Heart left ventricle (tissue), 13 donors: Measurements from ENCODE around the gene TINAG.

Experiments
- CTCF ChIP-seq, 12 donors: fragments of 200-600 bp; sonication (generic) in 4 of 12; IDR thresholded peaks; one replicate each; pipeline versions ENCODE4 v1.5.0 to v1.8.0; 2018 to 2022; ENCODE audit warnings: antibody characterized with exemption in 12 of 12, mild to moderate bottlenecking in 5 of 12
- POLR2A ChIP-seq, 2 donors: fragments of 450-650 bp; IDR thresholded peaks; one replicate each; pipeline ENCODE4 v1.6.1; 2017; ENCODE audit warnings: antibody characterized with exemption in 2 of 2, mild to moderate bottlenecking in 2 of 2, moderate library complexity in 2 of 2
- donor health status: ischemic (EF 13 %, LVEDD 7.1; RV severe dilation, severe dysfunction).
- donor health status: DM: no; HTN: yes; CAD: no.
- donor health status: DM: no; HTN: no; CAD: no.
- donor health status: ischemic (EF 25% LVEDD 6.9; RV normal size, moderate dysfunction).
- donor health status: ischemic (EF 25% LVEDD 5.7; RV mildly dilated, moderate dysfunction).
- donor health status: ischemic (EF 35%, LVEDD 5.7; RV mildly dilated, moderate dysfunction).
- donor health status: nonischemic (EF 11% LVEDD 7.7; RV severe dilation, severe dysfunction).
- donor health status: DM: yes; HTN: yes; CAD: no.
- donor health status: PGD.
- donor health status: ischemic (EF 29% LVEDD 5.4; RV normal size, mild dysfunction).
- donor health status: nonischemic (EF 23%, LVEDD 6.1; RV moderate dilation, normal function).

DNA sequence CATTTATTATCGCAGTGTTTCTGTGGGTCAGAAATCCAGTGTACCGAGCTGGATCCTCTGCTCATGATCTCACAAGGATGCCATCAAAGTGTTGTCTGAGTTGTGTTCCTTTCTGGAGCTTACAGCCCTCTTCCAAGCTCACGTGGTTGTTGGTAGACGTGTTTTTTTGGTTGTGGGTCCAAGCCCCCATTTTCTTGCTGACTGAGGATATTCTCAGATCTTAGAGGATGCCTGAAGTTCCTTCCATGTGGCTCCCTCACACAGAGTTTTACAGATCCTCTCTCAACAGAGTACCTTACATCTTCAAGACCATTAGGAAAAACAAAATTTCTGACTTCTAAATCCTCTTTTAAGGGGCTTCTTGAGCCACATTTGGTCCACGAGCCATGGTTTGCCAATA lies 78.1 kb downstream of the TINAG start:
- TF ChIP-seq CTCF (IDR thresholded peaks at IDR 0.05) (no peak), POLR2A (IDR thresholded peaks at IDR 0.05) (no peak)
